Heart right ventricle (tissue), 16 donors: ENCODE measurements around the gene GRB14. TPM values are rescaled to one million over a fixed set of nuclear protein-coding genes. Genes with fewer than 3 reads are reported as not detected.
A peak's percentile ranks its signal among the peaks of the same experiment; 100 is the strongest.

Experiments used
- ATAC-seq, 8 donors: fragments of 200-7000 bp; cut with Tn5 transposase; one replicate each; pipeline ENCODE4 v1.9.1; 2020; ENCODE audit warnings: mild to moderate bottlenecking in 8 of 8, moderate library complexity in 8 of 8, moderate number of reproducible peaks in 1 of 8
- DNase-seq, 2 donors: peaks; one replicate each; pipeline ENCODE4 v3.0.0-alpha.2; 2020
- H3K27ac ChIP-seq, 10 donors: fragments of 200-600 bp; sonication (generic) in 2 of 10; one replicate each; pipeline versions ENCODE4 v1.5.0 to v1.8.0; 2020 to 2022; ENCODE audit warnings: mild to moderate bottlenecking in 3 of 10
- H3K27me3 ChIP-seq, 7 donors: fragments of 200-600 bp; one replicate each; pipeline ENCODE4 v1.8.0; 2021 to 2022; ENCODE audit warnings: mild to moderate bottlenecking in 2 of 7
- H3K36me3 ChIP-seq, 9 donors: fragments of 200-600 bp; sonication (generic) in 1 of 9; one replicate each; pipeline versions ENCODE4 v1.5.0 to v1.8.0; 2020 to 2022; ENCODE audit warnings: mild to moderate bottlenecking in 2 of 9
- H3K4me1 ChIP-seq, 9 donors: fragments of 200-600 bp; sonication (generic) in 1 of 9; one replicate each; pipeline versions ENCODE4 v1.5.0 to v1.8.0; 2020 to 2022; ENCODE audit warnings: mild to moderate bottlenecking in 4 of 9
- H3K4me3 ChIP-seq, 10 donors: fragments of 200-600 bp; sonication (generic) in 2 of 10; one replicate each; pipeline versions ENCODE4 v1.5.0 to v1.8.0; 2020 to 2022; ENCODE audit warnings: mild to moderate bottlenecking in 7 of 10, moderate library complexity in 2 of 10
- H3K9me3 ChIP-seq, 11 donors: fragments of 200-600 bp in 10 of 11; sonication (generic) in 2 of 11; one replicate each; pipeline versions ENCODE4 v1.5.0 to v1.8.0; 2013 to 2022; ENCODE audit warnings: mild to moderate bottlenecking in 2 of 11, control low read depth in 1 of 11, moderate library complexity in 1 of 11
- WGBS, 2 donors: extraction: QIAGEN DNeasy Blood & Tissue Kit; methylation state at CpG; one replicate each; pipeline ENCODE4 v1.1.7; 2013; ENCODE audit warnings: inconsistent platforms in 1 of 2; 5-methylcytosine and 5-hydroxymethylcytosine counted together
- intact Hi-C, 10 donors: fragments of 100-400 bp; cut with DNase I; formaldehyde crosslinking; loops; one replicate each; pipeline versions ENCODE4 v1.11.1 to v1.14.2; 2022
- polyA plus RNA-seq, 2 donors: library from polyadenylated mRNA; stranded (reverse); fragments of 200-250 nt; gene quantifications; one replicate each; pipeline ENCODE4 v1.2.3, GENCODE V29; 2013
- total RNA-seq, 10 donors: library from RNA; stranded (reverse); fragmentation: NEBNext Ultra II Directional in 3 of 10; extraction: Animal tissue kit (Norgen Biotek cat#: 25700) in 3 of 10; gene quantifications; one replicate each; pipeline versions ENCODE4 v1.2.1 to v1.2.4, GENCODE V29; 2021 to 2023
- TF ChIP-seq, protein P1 (sequence below), 9 donors: fragments of 200-600 bp; sonication (generic) in 2 of 9; IDR thresholded peaks; one replicate each; pipeline versions ENCODE4 v1.5.0 to v1.8.0; 2021 to 2022; ENCODE audit warnings: antibody characterized with exemption in 9 of 9, mild to moderate bottlenecking in 5 of 9, moderate library complexity in 1 of 9
- donor health status: Arrhythmogenic right ventricular cardiomyopathy.
- donor health status: ischemic (EF 13 %, LVEDD 7.1; RV severe dilation, severe dysfunction).
- donor health status: healthy with polysubstance abuse.
- donor health status: DM: no; HTN: yes; CAD: no.
- donor health status: DM: no; HTN: no; CAD: no.
- donor health status: ischemic (EF 25% LVEDD 6.9; RV normal size, moderate dysfunction).
- donor health status: ischemic (EF 25% LVEDD 5.7; RV mildly dilated, moderate dysfunction).
- donor health status: healthy.
- donor health status: DM: yes; HTN: yes; CAD: no.
- donor health status: Ischemic cardiomyopathy.
- donor health status: ischemic (EF 35%, LVEDD 5.7; RV mildly dilated, moderate dysfunction).
- donor health status: nonischemic (EF 11% LVEDD 7.7; RV severe dilation, severe dysfunction).
- donor health status: DM: yes; HTN: yes; CAD: no.
- donor health status: PGD.
- donor health status: ischemic (EF 29% LVEDD 5.4; RV normal size, mild dysfunction).
- donor health status: nonischemic (EF 23%, LVEDD 6.1; RV moderate dilation, normal function).

GRB14 gene
- total and polyA plus RNA-seq, 12 donors = 3.8 to 112 (median 9.2) TPM

DNA sequence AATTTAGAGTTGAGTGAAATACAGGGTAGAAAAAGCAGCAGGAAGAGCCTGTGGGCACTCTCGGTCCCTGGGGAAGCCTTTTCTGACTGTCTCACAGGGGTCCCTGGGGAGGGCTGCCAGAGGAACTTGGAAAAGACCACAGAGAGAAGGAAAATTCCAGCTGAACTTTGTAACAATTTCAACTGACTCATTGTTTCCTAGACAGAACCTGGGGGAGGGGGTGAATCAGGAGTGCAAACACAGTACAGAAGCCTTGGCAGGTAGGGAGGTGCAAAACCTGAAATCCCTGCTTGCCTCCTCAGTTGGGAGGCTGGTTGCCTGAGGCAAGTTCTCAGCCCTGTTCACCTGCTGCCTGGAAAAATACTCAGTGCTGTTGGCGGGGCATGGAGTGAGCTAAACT is 106.8 kb downstream of the GRB14 start:
- intact Hi-C loops = no loop called here
- no peaks in the 10 kb centered on the region for H3K36me3 ChIP-seq
- peak in 1 of 8 donors; percentile 35 for ATAC-seq
- H3K4me3 ChIP-seq = no peak overlapping the region
- TF ChIP-seq, protein P1, sequence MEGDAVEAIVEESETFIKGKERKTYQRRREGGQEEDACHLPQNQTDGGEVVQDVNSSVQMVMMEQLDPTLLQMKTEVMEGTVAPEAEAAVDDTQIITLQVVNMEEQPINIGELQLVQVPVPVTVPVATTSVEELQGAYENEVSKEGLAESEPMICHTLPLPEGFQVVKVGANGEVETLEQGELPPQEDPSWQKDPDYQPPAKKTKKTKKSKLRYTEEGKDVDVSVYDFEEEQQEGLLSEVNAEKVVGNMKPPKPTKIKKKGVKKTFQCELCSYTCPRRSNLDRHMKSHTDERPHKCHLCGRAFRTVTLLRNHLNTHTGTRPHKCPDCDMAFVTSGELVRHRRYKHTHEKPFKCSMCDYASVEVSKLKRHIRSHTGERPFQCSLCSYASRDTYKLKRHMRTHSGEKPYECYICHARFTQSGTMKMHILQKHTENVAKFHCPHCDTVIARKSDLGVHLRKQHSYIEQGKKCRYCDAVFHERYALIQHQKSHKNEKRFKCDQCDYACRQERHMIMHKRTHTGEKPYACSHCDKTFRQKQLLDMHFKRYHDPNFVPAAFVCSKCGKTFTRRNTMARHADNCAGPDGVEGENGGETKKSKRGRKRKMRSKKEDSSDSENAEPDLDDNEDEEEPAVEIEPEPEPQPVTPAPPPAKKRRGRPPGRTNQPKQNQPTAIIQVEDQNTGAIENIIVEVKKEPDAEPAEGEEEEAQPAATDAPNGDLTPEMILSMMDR (IDR thresholded peaks at IDR 0.05) = no peak
- no peak overlapping the region for H3K27ac ChIP-seq
- no peaks in the 10 kb centered on the region for H3K27me3 ChIP-seq
- peaks cover 0 to 45% (median 4%) of the 10 kb centered on the region in 11 donors for H3K9me3 ChIP-seq
- WGBS, 2 donors = 77 to 82% methylated on average over 2 of the region's 2 CpGs
- DNase-seq = no peak
- H3K4me1 ChIP-seq = peaks cover 0 to 4% (median 0%) of the 10 kb centered on the region in 9 donors

DNA sequence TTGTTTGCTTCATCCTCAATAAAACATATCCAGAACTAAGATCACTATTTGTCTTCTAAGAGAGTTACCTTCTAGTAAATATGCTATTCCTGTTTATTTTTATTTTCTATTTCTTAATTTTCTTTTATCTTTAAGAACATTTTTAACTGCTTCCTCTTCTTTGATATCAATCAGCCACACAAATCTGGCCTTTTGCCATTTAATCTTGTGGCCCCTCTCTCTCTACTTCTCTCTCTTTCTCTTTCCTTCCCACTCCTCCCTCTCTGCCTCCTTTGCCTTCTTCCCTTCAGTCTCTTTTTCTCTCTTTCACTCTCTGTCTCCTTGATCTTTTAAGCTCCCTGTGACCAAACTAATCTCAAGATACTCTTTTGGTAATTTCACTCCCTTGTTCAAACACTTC is 108.4 kb downstream of the GRB14 start:
- no peaks in the 10 kb centered on the region for H3K27me3 ChIP-seq
- intact Hi-C loops = no loop called here
- H3K9me3 ChIP-seq = peaks cover 0 to 30% (median 4%) of the 10 kb centered on the region in 11 donors
- no peak overlapping the region for H3K4me3 ChIP-seq
- DNase-seq (no peak), ATAC-seq (no peak)
- TF ChIP-seq, protein P1 (IDR thresholded peaks at IDR 0.05) = no peak
- H3K27ac ChIP-seq = no peak overlapping the region
- peaks cover 0 to 4% (median 0%) of the 10 kb centered on the region in 9 donors for H3K4me1 ChIP-seq
- no peaks in the 10 kb centered on the region for H3K36me3 ChIP-seq

DNA sequence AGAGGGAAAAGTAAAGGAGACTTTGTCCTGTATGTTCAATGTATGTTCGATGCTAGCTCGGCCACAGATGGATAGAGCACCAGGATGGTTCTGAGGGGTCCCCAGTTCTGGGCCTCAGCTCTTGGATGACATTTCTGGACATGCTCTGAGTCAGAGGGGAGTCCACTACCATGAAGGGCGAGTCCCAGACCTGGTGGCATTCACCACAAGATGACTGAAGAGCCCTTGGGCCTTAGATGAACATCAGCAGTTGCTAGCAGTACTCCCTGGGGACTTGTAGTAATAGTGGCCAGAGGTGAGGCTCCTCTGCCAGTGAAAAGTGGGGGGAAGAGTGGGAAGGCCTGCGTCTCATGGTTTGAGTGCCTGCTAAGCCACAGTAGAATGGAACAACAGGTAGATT is 109.5 kb downstream of the GRB14 start:
- peaks cover 0 to 4% (median 0%) of the 10 kb centered on the region in 9 donors for H3K4me1 ChIP-seq
- H3K27me3 ChIP-seq = no peaks in the 10 kb centered on the region
- intact Hi-C loops = no loop called here
- no peaks in the 10 kb centered on the region for H3K36me3 ChIP-seq
- TF ChIP-seq, protein P1 (IDR thresholded peaks at IDR 0.05) = no peak
- no peak overlapping the region for H3K4me3 ChIP-seq
- 91% methylated on average over 4 of the region's 4 CpGs for WGBS, 2 donors
- DNase-seq (no peak), ATAC-seq (no peak)
- no peak overlapping the region for H3K27ac ChIP-seq
- peaks cover 0 to 21% (median 0%) of the 10 kb centered on the region in 11 donors for H3K9me3 ChIP-seq

DNA sequence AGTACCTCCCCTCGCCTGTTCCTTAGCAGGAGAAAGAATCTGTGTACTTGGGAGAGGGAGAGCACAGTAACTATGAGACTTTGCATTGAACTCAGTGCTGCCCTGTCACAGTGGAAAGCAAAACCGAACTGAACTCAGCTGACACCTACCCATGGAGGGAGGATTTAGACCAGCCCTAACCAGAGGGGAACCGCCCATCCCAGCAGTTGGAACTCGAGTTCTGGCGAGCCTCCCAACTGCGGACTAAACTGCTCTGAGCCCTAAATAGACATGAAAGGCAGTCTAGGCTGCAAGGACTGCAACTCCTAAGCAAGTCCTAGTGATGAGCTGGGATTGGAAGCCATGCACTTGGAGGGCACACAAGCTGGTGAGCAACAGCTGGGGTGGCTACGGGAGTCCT is 110.4 kb downstream of the GRB14 start:
- ATAC-seq = peak; percentile 65 to 98 (median 88)
- H3K4me1 ChIP-seq = peaks cover 0 to 4% (median 0%) of the 10 kb centered on the region in 9 donors
- no peak overlapping the region for H3K4me3 ChIP-seq
- 35 to 54% methylated on average over 7 of the region's 7 CpGs for WGBS, 2 donors
- no peaks in the 10 kb centered on the region for H3K36me3 ChIP-seq
- TF ChIP-seq, protein P1 (IDR thresholded peaks at IDR 0.05) = no peak
- no peaks in the 10 kb centered on the region for H3K27me3 ChIP-seq
- intact Hi-C loops = no loop called here
- H3K9me3 ChIP-seq = peaks cover 0 to 12% (median 0%) of the 10 kb centered on the region in 11 donors
- DNase-seq = peak; percentile 39 to 55
- no peak overlapping the region for H3K27ac ChIP-seq
